ENCODE measurements around the gene ANLN. TPM values are rescaled to one million over a fixed set of nuclear protein-coding genes. Genes with fewer than 3 reads are reported as not detected.

The ANLN gene
- polyA plus RNA-seq, 1 donor (not counting 4 experiments of a cell fraction or from before 2014, with no cell fraction given), result 65.8 TPM

DNA sequence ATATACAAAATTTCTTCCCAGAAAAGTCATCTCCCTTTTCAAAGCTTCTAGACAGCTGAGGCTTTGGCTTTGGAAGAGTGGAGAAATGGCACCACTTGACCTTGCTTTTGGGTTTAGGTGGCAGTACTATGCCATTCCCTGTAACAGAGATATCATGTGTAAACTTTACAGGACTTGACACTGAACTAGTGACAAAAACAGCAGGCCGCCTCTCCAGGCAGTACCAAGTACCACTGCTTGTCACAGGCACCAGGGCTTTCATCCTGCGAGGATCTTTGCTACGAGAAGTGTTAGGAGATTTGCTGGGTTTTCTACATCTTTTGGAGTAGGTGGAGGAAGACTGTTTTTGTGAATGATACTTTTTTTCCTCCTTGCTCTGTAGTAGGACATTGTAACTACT lies 32.6 kb upstream of the ANLN start:
- peaks cover 3% of the 10 kb centered on the region for H3K9me1 ChIP-seq (ENCODE audit: control insufficient read depth, extremely low read depth, insufficient read depth, low read length)
- TF ChIP-seq, protein P1, sequence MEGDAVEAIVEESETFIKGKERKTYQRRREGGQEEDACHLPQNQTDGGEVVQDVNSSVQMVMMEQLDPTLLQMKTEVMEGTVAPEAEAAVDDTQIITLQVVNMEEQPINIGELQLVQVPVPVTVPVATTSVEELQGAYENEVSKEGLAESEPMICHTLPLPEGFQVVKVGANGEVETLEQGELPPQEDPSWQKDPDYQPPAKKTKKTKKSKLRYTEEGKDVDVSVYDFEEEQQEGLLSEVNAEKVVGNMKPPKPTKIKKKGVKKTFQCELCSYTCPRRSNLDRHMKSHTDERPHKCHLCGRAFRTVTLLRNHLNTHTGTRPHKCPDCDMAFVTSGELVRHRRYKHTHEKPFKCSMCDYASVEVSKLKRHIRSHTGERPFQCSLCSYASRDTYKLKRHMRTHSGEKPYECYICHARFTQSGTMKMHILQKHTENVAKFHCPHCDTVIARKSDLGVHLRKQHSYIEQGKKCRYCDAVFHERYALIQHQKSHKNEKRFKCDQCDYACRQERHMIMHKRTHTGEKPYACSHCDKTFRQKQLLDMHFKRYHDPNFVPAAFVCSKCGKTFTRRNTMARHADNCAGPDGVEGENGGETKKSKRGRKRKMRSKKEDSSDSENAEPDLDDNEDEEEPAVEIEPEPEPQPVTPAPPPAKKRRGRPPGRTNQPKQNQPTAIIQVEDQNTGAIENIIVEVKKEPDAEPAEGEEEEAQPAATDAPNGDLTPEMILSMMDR (optimal IDR thresholded peaks at IDR 0.05 in 1 of 3, IDR thresholded peaks at IDR 0.05 in 1 of 3, conservative IDR thresholded peaks at IDR 0.05 in 1 of 3; ENCODE audit: extremely low read depth in 1 of 3, insufficient read depth in 2 of 3, low read length in 3 of 3), result no peak
- no peak for TF ChIP-seq EZH2 (IDR thresholded peaks at IDR 0.05; ENCODE audit: low read length)
- dilution Hi-C loops (cut with MboI; ENCODE audit: extremely low pct_ligation_motif_present, low sequenced_read_pairs), result no loop called here
- H3K9me3 ChIP-seq (ENCODE audit: control insufficient read depth, low read depth, low read length), result no peaks in the 10 kb centered on the region
- H4K20me1 ChIP-seq (ENCODE audit: control insufficient read depth, extremely low read depth, insufficient read depth, low read length), result no peaks in the 10 kb centered on the region
- H3K79me2 ChIP-seq (ENCODE audit: control insufficient read depth, insufficient read depth, low read length), result no peaks in the 10 kb centered on the region
- DNase-seq (ENCODE audit: low read depth, low spot score) (no peak), FAIRE-seq (no peak)
- H3K4me2 ChIP-seq (ENCODE audit: control insufficient read depth, extremely low read depth, insufficient read depth, low read depth, low read length), result no peak overlapping the region
- H3K9ac ChIP-seq (ENCODE audit: control insufficient read depth, extremely low read depth, insufficient read depth, low read length), result no peak overlapping the region
- H3K36me3 ChIP-seq (ENCODE audit: control insufficient read depth in 2 of 2, extremely low read depth in 1 of 2, insufficient read depth in 2 of 2, low read length in 2 of 2), result peaks cover 0 to 2% of the 10 kb centered on the region in 2 experiments
- H3K4me3 ChIP-seq (ENCODE audit: control insufficient read depth in 2 of 3, extremely low read depth in 1 of 3, insufficient read depth in 2 of 3, low read depth in 1 of 3, low read length in 3 of 3), result no peak overlapping the region
- H2AFZ ChIP-seq (ENCODE audit: control insufficient read depth, low read length), result no peak overlapping the region
- H3K27me3 ChIP-seq (ENCODE audit: control insufficient read depth, extremely low read depth, insufficient read depth, low read length), result no peaks in the 10 kb centered on the region
- H3K4me1 ChIP-seq (ENCODE audit: control insufficient read depth, extremely low read depth, insufficient read depth, low read length), result no peaks in the 10 kb centered on the region
- H3K27ac ChIP-seq (ENCODE audit: control insufficient read depth, insufficient read depth, low read length), result no peak overlapping the region

GRCh38 chr7:36358589-36358988 lies 31.1 kb upstream of the ANLN start:
- Histone ChIP-seq H3K4me1 (ENCODE audit: control insufficient read depth, extremely low read depth, insufficient read depth, low read length) (no peaks in the 10 kb centered on the region), H3K9me1 (ENCODE audit: control insufficient read depth, extremely low read depth, insufficient read depth, low read length) (peaks cover 3% of the 10 kb centered on the region), H3K27me3 (ENCODE audit: control insufficient read depth, extremely low read depth, insufficient read depth, low read length) (no peaks in the 10 kb centered on the region), H4K20me1 (ENCODE audit: control insufficient read depth, extremely low read depth, insufficient read depth, low read length) (no peaks in the 10 kb centered on the region), H2AFZ (ENCODE audit: control insufficient read depth, low read length) (no peak overlapping the region), H3K79me2 (ENCODE audit: control insufficient read depth, insufficient read depth, low read length) (no peaks in the 10 kb centered on the region), H3K9me3 (ENCODE audit: control insufficient read depth, low read depth, low read length) (no peaks in the 10 kb centered on the region), H3K4me3 (ENCODE audit: control insufficient read depth in 2 of 3, extremely low read depth in 1 of 3, insufficient read depth in 2 of 3, low read depth in 1 of 3, low read length in 3 of 3) (no peak overlapping the region), H3K9ac (ENCODE audit: control insufficient read depth, extremely low read depth, insufficient read depth, low read length) (no peak overlapping the region), H3K27ac (ENCODE audit: control insufficient read depth, insufficient read depth, low read length) (no peak overlapping the region), H3K4me2 (ENCODE audit: control insufficient read depth, extremely low read depth, insufficient read depth, low read depth, low read length) (no peak overlapping the region), H3K36me3 (ENCODE audit: control insufficient read depth in 2 of 2, extremely low read depth in 1 of 2, insufficient read depth in 2 of 2, low read length in 2 of 2) (peaks cover 0 to 2% of the 10 kb centered on the region in 2 experiments)
- FAIRE-seq, result no peak
- TF ChIP-seq, protein P1 (optimal IDR thresholded peaks at IDR 0.05 in 1 of 3, IDR thresholded peaks at IDR 0.05 in 1 of 3, conservative IDR thresholded peaks at IDR 0.05 in 1 of 3; ENCODE audit: extremely low read depth in 1 of 3, insufficient read depth in 2 of 3, low read length in 3 of 3), result no peak
- TF ChIP-seq EZH2 (IDR thresholded peaks at IDR 0.05; ENCODE audit: low read length), result no peak
- DNase-seq (ENCODE audit: low read depth, low spot score), result no peak
- dilution Hi-C loops (cut with MboI; ENCODE audit: extremely low pct_ligation_motif_present, low sequenced_read_pairs), result no loop called here

Data from keratinocyte (primary cell).